Glomerular endothelial cell (primary cell): Measurements from ENCODE around the gene EXOSC2. TPM values are rescaled to one million over a fixed set of nuclear protein-coding genes. Genes with fewer than 3 reads are reported as not detected.
A peak's percentile ranks its signal among the peaks of the same experiment; 100 is the strongest.

Source experiments
- DNase-seq: peaks from one replicate; pipeline ENCODE4 v3.0.0-alpha.2; 2011; ENCODE audit warnings: low read depth, low spot score; ENCODE audit errors: extremely low read depth
- total RNA-seq: library from RNA; depleted of rRNA; stranded (reverse); fragments of >200 nt; gene quantifications from 2 replicates; pipeline ENCODE4 v1.2.3, GENCODE V29; 2015

Gene EXOSC2
- total RNA-seq, 1 donor from 2014 or later: 17.4 TPM

DNA sequence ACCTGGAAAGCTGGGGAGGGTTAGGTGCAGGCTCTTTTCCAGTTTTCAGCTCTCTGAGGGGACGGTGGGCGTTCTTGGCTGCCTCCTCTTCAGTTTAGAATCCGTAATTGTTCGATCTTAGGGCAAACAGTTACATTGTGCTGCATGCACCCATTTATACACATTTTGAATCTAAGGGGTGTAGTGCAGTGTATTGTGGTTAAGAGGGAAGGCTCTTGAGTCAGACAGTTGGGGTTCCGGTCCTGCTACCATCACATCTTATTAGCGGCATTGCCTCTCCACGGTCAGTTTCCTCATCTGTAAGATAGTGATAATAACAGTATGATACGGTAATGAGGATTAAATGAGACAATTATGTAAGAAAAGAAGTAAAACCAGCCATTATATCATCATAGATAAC, 625 bp downstream of the EXOSC2 start:
- DNase-seq: no peak

DNA sequence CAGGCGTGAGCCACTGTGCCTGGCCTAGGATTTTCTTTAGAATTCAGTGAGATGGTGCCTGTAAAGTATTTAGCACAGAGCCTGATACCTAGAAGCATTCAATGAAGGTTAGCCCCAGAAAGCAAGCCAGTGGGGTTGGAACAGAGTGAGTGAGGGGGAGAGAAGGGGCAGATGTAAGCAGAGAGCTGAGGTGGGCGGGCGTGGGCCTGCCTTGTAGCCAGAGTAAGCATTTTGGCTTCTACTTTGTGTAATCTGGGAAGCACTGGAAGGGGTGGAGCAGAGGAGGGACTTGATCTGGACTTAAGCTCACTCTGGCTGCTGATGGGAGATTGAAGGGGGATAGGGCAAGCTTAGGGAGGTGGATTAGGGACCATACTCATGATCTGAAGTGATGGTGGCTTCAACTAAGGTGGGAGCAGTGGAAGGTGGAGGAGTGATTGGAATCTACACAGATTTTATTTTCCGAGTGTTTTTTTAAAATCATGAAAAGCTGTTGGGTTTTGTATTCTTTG, 2.6 kb downstream of the EXOSC2 start:
- DNase-seq: no peak

DNA sequence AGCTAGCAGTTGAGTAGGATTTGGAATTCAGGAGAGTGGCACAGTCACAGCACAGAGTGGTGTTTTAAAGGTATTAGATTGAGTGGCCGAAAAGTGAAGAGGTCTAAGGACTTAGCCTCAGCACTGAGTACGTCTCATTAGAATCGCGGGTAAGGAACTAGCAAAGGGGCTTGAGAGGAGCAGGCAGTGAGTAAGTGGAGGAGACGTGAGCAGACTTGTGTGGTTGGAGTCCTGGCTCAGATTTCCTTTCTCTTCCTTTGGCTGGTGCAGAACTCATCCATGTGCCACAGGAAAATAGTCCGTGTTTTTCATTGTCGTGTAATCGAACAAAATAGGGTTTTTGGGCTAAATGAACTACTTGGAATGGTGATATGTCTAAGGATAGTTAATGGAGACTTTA, 3.4 kb downstream of the EXOSC2 start:
- DNase-seq: no peak

DNA sequence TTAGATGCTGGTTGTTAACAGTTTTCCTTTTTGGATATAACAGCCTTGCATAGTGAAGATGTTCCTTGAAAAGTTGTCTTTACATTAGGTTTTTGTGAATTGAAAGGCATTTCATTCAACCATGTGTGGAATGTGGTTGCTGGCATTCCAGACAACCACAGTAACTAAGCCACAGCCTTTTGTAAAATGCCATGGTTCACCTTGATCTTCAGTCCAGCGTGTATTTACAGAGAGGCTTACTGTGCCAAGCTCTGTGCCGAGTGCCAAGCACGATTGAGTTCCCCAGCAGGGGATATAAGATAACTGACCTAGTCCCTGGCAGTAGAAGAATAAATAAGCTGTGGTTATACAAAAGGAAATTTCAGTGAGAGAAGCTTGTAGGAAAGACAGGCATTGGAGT, 4.9 kb downstream of the EXOSC2 start:
- DNase-seq: no peak

DNA sequence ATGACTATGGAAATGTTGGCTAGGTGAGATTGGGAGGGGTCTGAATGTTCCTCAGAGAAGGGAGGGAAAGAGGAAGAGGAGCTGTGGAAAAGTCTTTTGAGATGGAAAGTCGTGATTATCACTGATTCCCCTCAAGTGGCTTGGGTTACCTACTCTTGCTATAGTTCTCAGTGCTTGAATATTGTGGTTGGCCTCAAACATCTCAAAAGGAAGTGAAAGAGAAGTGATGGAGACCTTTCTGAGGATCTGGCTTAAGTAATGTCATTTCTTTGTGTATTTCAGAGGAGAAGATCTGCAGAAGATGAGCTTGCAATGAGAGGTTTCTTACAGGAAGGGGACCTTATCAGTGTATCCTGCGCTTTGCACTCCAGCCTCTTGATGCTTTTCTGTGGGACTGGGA, 5.5 kb downstream of the EXOSC2 start:
- no peak for DNase-seq

DNA sequence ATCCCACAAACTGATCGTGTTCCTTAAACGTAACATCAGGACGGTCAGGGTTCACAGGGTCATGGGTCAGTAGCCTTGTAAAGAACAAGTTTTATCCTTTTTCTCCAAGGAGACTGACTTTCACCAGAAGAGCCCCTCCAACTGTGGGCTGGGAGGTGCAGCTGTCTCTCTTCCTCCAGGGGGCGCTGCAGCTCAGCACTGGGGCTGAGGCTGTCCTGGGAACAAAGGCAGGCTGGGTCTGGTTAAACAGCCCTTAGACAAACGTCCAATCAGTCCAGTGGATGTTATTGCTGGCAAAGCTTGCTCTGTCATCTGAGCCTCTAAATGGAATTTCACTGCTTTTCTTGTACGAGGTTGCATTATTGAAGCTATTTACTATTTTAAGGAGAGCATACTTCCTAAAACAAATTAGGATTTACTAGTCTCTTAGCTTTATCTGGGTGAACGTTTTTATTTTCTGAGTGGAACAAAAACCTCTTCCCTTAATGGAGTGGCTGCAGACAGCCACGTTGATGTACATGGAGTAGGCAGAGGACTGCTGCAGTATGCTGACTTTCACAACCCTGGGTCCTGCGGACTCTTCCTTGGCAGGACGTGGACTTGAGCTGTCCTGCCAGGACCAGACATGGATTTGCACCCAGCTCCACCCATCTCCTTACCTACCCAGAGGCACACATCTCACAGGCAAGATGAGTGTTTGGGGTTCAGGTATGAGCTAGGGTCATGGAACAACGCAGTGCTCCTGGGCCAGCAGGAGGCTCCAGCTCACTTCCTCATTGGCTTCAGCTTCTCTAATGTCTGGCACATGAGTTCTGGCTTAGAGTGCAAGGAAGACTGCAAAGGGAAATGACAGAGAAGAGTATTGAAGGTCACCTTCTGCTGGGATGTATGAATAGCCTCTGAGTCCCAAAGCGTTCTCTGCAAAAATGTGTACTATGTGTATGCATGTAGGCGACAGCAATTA, 7.8 kb downstream of the EXOSC2 start:
- no peak for DNase-seq

DNA sequence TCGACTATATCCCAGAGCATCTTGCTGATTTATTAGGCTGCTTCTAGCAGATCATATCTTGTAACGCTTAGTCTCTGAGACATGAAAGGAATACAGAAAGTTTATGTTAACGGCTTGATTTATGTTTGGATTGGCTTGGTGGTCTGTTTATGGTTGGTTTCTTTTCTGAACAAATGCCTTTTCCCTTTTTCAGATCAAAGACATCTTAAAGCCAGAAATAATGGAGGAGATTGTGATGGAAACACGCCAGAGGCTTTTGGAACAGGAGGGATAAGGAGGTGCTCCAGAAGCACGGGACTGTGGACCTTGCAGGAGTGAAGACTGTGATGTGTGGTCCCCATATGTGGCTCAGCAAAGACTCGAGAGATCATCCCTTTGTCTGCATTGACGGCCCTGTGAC, 9.9 kb downstream of the EXOSC2 start:
- DNase-seq: no peak

DNA sequence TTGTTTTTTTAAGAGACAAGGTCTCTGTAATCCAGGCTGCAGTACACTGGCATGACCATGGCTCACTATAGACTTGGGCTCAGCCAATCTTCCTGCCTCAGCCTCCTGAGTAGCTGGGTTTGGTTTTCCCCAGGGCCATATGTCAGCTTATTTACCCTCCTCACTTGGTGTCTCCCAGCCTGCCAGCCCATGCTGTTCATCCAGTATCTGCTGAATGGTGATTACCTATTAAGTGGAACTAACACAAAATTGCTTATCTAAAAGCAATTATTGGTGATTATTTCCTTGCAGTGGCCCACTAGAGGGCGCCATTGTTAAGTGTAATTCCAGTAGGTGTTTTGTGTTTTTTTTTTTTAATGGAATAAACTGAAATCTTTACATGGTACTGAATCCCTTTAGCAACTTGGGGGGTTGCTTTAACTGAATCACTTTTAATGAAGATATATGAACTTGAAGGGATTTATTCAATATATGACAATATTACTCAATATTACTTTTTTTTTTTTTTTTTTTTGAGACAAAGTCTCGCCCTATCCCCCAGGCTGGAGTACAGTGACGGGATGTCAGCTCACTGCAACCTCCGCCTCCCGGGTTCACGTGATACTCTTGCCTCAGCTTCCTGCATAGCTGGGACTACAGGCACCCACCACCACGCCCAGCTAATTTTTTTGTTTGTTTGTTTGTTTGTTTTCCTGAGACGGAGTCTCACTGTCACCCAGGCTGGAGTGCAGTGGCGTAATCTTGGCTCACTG, 13.8 kb downstream of the EXOSC2 start:
- DNase-seq: no peak

DNA sequence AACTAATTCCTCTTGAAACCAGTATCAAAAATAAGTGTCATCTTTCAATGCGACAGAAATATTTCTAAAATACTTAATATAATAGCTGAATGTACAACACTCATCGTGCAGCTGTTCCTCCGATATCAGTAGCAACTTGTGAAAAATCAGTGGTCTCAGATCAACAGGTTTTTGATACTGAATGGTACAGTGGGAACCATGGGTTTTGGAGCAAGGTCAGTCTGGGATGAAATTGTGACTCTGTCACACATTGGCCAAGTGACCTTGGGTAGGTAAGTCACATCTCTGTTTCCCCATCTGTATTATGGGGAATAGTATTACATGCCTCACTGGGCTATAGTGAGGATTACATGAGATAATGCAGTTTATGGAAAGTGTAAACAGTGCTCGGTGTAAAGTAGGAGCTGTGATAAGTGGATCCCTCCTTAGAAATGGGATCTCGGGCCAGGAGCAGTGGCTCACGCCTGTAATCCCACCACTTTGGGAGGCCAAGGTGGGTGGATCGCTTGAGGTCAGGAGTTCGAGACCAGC, 17.3 kb downstream of the EXOSC2 start:
- no peak for DNase-seq

DNA sequence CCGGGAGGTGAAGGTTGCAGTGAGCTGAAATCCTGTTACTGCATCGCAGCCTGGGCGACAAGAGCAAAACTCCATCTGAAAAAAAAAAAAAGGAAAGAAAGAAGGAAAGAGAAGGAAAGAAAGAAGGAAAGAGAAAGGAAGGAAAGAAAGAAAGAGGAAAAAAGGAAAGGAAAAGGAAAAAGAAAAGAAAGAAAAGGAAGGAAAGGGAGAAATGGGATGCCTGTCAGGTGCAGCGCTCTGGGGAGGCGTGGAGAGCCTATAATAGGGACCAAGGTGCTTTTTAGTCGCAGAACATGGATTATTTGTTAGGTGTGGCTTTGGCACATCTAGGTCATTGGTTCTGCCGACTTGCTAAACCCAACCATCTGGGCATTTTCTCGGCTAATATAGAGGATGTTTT, 17.9 kb downstream of the EXOSC2 start:
- DNase-seq: no peak

DNA sequence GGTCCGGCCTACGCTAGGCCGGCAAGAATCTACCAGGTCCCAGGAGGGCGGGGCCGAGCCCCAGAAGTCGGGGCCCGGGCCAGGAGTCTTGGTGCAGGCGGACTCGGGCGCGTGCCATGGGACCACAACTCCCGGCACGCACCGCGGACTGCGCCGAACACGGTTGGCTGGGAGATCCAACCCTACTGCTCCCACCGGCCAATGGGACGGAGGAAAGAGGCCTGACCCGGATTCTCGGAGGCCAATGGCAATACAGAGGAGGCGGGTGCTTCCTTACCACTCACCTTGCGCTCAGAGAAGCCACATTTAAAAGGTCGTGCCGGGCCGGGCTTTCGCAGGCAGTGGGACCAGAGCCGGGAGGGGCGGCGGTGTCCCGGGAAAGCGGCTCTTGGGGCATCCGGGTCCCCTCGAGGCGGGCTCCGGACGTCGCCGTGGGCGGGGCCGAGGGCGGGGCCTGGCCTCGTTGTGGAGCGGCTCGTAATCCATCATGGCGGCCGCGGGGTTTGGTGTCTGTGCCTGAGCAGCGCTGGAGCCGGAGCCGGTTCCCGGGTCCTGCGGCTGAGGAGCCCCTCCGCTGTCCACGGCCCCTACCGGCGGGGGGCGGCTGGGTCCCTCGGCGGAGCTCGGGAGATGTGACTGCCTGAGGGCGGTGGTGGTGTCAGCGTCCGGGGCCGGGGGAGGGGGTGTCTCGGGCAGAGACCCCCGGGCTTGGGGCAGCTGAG, 19.1 kb downstream of the EXOSC2 start:
- peak; percentile 86 for DNase-seq

DNA sequence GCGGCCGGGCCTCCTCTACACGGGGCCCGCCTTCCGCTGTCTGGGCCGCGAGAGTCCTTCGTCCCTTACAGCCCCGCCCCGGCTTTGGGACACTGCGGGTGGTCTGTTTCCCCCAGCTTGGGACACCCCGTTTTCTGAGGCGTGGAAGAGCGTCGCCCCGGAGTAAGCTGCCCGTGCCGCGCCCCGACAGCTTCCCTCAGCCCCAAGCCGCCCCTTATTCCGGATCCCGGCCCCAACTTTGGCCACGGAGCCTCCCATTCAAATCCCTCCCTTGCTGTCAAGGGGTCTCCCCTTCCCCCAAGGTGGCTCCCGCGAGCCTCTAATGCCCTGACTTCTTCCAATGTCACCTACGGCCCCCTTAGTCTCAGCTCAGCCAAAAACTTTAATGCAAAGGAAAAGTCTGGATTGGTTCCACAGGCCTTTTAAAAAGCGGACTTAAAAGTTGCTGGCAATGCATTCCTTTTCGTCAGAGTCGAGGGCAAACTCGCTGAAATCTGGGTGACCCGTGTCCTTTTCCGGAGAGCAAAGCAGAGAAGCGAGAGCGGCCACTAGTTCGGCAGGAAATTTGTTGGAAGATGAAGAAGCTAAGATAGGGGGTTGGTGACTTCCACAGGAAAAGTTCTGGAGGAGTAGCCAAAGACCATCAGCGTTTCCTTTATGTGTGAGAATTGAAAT, 19.8 kb downstream of the EXOSC2 start:
- DNase-seq: no peak

DNA sequence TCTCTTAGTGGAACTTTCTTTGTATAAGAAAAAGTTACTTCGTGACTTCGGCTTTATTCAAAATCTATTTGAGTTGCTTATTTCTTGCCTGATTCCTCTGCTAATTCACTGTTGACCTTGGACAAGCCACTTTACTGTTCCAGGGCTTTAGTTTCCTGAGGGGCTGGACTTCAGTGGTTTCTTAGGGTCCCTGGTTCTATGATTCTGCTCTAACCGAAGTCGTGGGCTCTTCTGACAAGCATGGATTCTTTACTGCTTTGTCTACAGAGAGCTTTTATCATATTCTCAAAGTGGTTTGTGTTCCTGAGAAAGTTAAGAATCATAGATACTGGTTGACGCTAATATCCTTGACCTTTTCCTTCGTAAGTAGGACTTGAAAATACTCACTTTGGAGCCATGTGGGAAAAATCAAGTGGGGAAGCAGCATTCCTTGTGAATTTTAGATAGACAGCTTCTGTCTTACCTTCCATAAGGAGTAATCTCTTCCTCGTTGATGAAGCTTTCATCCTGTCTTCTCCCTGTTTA, 21.1 kb downstream of the EXOSC2 start:
- no peak for DNase-seq

DNA sequence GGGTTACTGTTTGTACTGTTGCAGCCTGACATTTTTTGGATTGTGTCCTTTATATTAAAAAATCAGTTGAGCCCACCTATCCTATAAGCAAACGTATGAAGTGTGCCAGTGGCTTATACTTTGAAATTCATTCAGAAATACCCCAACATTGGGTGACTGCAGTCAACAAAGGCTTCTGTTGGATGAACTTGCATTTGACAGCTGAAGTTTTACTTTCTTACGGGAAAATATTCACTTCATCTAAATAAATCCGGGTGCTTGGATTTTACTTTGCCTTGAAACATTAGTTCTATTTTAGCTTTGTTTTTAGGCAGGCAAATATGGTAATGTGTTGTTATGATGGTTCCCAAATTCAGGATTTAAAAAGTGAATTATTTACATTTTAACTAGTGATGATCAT, 21.7 kb downstream of the EXOSC2 start:
- DNase-seq: no peak

DNA sequence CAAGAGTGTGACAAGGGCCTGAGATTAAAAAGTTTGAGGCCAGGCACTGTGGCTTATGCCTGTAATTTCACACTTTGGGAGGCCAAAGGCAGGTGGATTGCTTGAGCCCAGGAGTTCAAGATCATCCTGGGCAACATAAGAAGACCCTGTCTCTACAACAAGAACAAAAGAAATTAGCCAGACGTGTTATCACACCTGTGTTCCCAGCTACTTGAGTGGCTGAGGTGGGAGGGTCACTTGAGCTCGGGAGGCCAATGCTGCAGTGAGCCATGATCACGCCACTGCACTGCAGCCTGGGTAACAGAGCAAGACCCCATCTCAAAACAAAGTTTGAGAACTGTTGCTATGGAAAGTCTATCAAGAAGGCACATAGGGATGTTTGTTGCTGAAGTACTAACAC, 25.0 kb downstream of the EXOSC2 start:
- DNase-seq: no peak

DNA sequence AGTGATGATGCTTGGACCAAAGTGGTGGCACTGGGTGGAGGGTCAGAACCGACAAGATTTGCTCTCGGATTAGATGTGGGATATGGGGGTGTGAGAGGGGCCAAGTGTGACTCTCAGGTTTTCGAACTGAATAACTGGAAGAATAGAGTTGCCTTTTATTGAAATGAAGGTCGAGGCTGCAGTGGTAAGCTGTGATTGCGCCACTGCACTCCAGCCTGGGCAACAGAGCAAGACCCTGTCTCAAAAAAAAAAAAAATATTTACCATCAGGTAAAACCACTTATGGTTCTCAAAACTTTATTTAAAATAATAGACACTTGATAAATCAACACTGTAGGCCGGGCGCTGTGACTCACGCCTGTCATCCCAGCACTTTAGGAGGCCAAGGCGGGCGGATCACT, 27.2 kb downstream of the EXOSC2 start:
- DNase-seq: no peak

DNA sequence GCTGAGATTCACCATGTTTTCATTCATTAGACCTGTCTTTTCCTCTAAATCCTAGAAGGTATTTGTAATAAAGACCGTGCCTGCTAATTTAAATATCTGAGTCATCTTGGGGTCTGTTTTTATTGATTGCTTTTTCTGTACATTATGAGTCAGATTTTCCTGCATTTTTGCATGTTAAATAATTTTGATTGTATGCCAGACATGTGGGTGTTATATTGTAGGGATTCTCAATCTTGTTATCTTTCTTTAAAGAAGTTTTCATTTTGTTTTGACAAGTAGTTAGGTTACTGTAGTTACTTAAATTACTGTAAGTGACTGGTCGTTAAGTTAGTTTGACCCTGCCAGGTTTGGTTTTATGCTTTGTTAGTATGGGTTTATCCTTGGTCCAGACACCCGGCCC, 35.1 kb downstream of the EXOSC2 start:
- DNase-seq: no peak

DNA sequence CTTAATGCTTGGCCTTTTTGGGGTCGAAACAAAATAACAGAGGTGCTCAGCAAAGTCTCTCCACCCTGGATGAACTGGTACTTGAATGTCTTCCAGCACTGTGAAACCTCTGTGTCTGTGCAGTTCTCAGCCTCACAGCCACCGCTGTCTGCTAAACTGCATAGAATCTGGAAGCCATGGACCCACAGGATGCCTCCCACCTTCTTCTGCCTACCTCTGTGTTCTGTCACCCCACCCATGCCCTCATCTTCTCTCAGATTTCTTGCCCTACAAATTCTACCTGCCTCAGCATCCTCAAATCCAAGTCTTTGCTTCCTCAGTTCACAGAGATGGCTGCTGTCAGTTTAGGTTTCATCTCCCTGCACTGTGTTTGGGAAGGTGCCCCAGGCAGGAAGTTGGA, 35.6 kb downstream of the EXOSC2 start:
- no peak for DNase-seq

DNA sequence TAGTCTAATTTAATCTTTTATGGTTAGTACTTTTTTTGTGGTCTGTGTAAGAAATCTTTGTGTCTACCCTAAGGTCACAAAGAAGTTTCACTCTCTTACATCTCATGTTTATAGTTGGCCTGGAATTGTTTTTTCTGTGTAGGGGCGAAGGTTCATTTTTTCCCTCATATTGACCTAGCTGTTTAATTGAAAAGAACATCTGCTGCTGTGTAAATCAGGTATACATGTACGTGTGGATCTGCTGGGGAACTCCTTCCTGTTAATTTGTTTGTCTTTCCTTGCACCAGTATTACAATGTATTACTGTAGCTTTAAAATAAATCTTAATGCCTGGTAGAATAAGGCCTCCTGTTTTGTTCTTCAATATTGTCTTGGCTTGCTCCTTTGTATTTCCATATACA, 37.8 kb downstream of the EXOSC2 start:
- DNase-seq: no peak

DNA sequence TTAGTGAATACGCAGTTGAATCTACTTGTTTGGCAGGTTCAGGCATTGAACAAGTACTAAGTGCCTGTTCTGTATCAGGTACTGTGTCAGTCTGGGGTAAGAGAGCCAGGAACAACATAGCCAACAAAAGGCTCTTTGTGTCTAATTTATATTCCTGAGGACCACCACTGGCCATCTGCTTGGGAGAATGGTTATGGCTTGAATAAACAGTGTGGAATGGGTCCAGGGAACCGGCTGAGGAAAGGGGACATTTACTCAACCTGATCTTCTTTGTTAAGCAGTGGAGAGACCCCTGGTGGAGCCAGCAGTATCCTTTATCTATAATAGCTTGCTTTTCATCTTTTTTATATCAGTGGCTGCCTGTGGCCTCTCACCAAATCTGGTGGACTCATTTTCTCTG, 38.6 kb downstream of the EXOSC2 start:
- no peak for DNase-seq
